Stimulated activated CD8-positive, alpha-beta memory T cell treated with anti-CD3 and anti-CD28 coated beads, Interleukin-15, amount 100 ng/mL, for 24 hours (primary cell): ENCODE results near the gene MMRN2.

Experiments used
- DNase-seq: peaks from one replicate; pipeline ENCODE4 v3.0.0-alpha.2; 2020; ENCODE audit warnings: low read depth

The MMRN2 gene

DNA sequence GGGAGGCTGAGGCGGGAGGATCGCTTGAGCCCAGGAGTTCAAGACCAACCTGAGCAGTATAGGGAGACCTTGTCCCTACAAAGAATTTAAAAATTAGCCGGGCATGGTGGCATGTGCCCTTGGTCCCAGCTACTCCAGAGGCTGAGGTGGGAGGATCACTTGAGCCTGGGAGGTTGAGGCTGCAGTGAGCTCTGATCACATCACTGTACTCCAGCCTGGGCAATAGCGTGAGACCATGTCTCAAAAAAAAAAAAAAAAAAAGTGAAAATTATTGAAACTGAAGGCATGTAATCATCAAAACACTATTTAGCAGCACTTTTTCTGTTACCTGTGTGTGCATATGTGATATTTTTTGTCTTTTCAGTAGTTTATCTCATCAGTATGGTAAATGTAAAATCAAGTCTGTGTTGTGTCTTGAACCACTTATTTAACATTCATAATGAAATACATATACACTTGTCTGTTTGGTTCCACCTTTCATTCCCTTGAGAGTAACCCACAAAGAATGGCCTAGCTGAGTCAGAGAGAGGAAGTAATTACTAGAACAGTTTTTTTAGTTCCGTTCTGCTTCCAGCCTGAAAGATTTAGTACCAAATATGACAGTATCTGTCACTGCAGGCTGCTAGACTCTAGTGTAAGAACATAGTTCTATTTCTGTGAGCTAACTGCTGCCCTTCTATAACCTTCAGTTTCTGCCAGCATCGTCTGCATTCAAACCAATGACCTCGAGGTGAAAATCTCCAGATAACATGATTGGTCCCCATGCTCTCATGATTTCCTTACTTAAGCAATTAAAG, 68.6 kb downstream of the MMRN2 start:
- no peak for DNase-seq
